WTC11 (cell line): Measurements from ENCODE around the gene PTPRN2. TPM values are rescaled to one million over a fixed set of nuclear protein-coding genes. Genes with fewer than 3 reads are reported as not detected.

Experiments used
- ATAC-seq: fragments of 200-7000 bp; cut with Tn5 transposase; 2 replicates; pipeline ENCODE4 v1.10.0; 2021; ENCODE audit warnings: mild to moderate bottlenecking, moderate library complexity
- CTCF ChIA-PET: fragments of 300-600 bp; sonication (Branson Sonifier 250); formaldehyde crosslinking; loops from one replicate; lab custom pipeline; 2021; ENCODE audit warnings: antibody characterized with exemption; lab: Charles Lee
- POLR2A ChIA-PET: fragments of 350-600 bp; sonication (Branson Sonifier 250); formaldehyde crosslinking; loops from one replicate; lab custom pipeline; 2021; ENCODE audit warnings: antibody characterized with exemption; lab: Charles Lee
- DNase-seq: peaks from one replicate; pipeline ENCODE4 v3.0.0; 2021; ENCODE audit warnings: low spot score
- H3K27ac Mint-ChIP-seq: 2 replicates; pipeline ENCODE4 v1.8.0; 2021; ENCODE audit warnings: mixed read lengths
- H3K27me3 Mint-ChIP-seq: 2 replicates; pipeline ENCODE4 v1.8.0; 2021; ENCODE audit warnings: low read depth, mild to moderate bottlenecking, moderate library complexity, mixed read lengths
- H3K36me3 Mint-ChIP-seq: 2 replicates; pipeline ENCODE4 v1.8.0; 2021; ENCODE audit warnings: mixed read lengths
- H3K4me1 Mint-ChIP-seq: 2 replicates; pipeline ENCODE4 v1.8.0; 2022; ENCODE audit warnings: mixed read lengths
- H3K4me3 Mint-ChIP-seq: 2 replicates; pipeline ENCODE4 v1.8.0; 2021; ENCODE audit warnings: mild to moderate bottlenecking, moderate library complexity, mixed read lengths
- H3K9me3 Mint-ChIP-seq: 2 replicates; pipeline ENCODE4 v1.8.0; 2021; ENCODE audit warnings: mixed read lengths
- ATF1 ChIP-seq: sonication (generic); formaldehyde crosslinking; IDR thresholded peaks from 2 replicates; pipeline ENCODE4 v1.8.1; 2023; ENCODE audit warnings: mild to moderate bottlenecking, moderate library complexity, missing genetic modification reagents
- CREB1 ChIP-seq: sonication (generic); formaldehyde crosslinking; IDR thresholded peaks from 2 replicates; pipeline ENCODE4 v1.8.0; 2023; ENCODE audit warnings: mild to moderate bottlenecking, missing genetic modification reagents
- FOXJ3 ChIP-seq: sonication (generic); formaldehyde crosslinking; IDR thresholded peaks from 2 replicates; pipeline ENCODE4 v1.9.0; 2021; ENCODE audit warnings: missing genetic modification reagents, mild to moderate bottlenecking, borderline replicate concordance
- IRF1 ChIP-seq: sonication (generic); formaldehyde crosslinking; IDR thresholded peaks from 2 replicates; pipeline ENCODE4 v1.8.0; 2023; ENCODE audit warnings: missing genetic modification reagents
- NFATC4 ChIP-seq: fragments of 250-450 bp; sonication (Bioruptor Pico); IDR thresholded peaks from 2 replicates; pipeline ENCODE4 v1.9.0; 2021; ENCODE audit warnings: mild to moderate bottlenecking
- NR1H2 ChIP-seq: sonication (generic); formaldehyde crosslinking; IDR thresholded peaks from 2 replicates; pipeline ENCODE4 v1.9.0; 2021; ENCODE audit warnings: mild to moderate bottlenecking, moderate library complexity, missing genetic modification reagents
- PRRX2 ChIP-seq: fragments of 250-450 bp; sonication (Bioruptor Pico); IDR thresholded peaks from 2 replicates; pipeline ENCODE4 v1.8.0; 2021; ENCODE audit warnings: mild to moderate bottlenecking
- TEAD1 ChIP-seq: sonication (generic); formaldehyde crosslinking; IDR thresholded peaks from 2 replicates; pipeline ENCODE4 v1.8.0; 2022; ENCODE audit warnings: mild to moderate bottlenecking, missing genetic modification reagents
- ZBTB43 ChIP-seq: sonication (generic); formaldehyde crosslinking; IDR thresholded peaks from 2 replicates; pipeline ENCODE4 v1.8.1; 2023; ENCODE audit warnings: mild to moderate bottlenecking, missing genetic modification reagents
- ZNF396 ChIP-seq: fragments of 250-450 bp; sonication (Bioruptor Pico); IDR thresholded peaks from 2 replicates; pipeline ENCODE4 v1.8.0; 2021; ENCODE audit warnings: mild to moderate bottlenecking, moderate library complexity, borderline replicate concordance
- ZNF416 ChIP-seq: fragments of 250-450 bp; sonication (Bioruptor Pico); IDR thresholded peaks from 2 replicates; pipeline ENCODE4 v1.9.0; 2021; ENCODE audit warnings: mild to moderate bottlenecking, inconsistent platforms
- ZNF425 ChIP-seq: fragments of 250-450 bp; sonication (Bioruptor Pico); conservative IDR thresholded peaks from 2 replicates; pipeline ENCODE4 v1.9.0; 2021; ENCODE audit warnings: mild to moderate bottlenecking
- ZNF671 ChIP-seq: fragments of 250-450 bp; sonication (Bioruptor Pico); IDR thresholded peaks from 2 replicates; pipeline ENCODE4 v1.8.0; 2021; ENCODE audit warnings: mild to moderate bottlenecking
- total RNA-seq: library from RNA; stranded (reverse); gene quantifications from 3 replicates; pipeline ENCODE4 v1.2.3, GENCODE V29; 2021
- TF ChIP-seq, protein P1 (sequence below): sonication (generic); formaldehyde crosslinking; IDR thresholded peaks from 2 replicates; pipeline ENCODE4 v1.8.0; 2022; ENCODE audit warnings: mild to moderate bottlenecking, missing genetic modification reagents
- TF ChIP-seq, protein P2 (sequence below): sonication (generic); formaldehyde crosslinking; conservative IDR thresholded peaks from 2 replicates; pipeline ENCODE4 v1.8.1; 2023; ENCODE audit warnings: mild to moderate bottlenecking, low read depth, missing genetic modification reagents, moderate library complexity
- TF ChIP-seq, protein P3 (sequence below): fragments of 200-600 bp; IDR thresholded peaks from 2 replicates; pipeline ENCODE4 v1.8.0; 2022; ENCODE audit warnings: antibody characterized with exemption
- TF ChIP-seq, protein P4 (sequence below): sonication (generic); formaldehyde crosslinking; IDR thresholded peaks from 2 replicates; pipeline ENCODE4 v1.8.1; 2022; ENCODE audit warnings: mild to moderate bottlenecking, missing genetic modification reagents, moderate library complexity, borderline replicate concordance
- TF ChIP-seq, protein P5 (sequence below): sonication (generic); formaldehyde crosslinking; IDR thresholded peaks from 2 replicates; pipeline ENCODE4 v1.8.1; 2023; ENCODE audit warnings: mild to moderate bottlenecking, missing genetic modification reagents

The PTPRN2 gene
- total RNA-seq, 1 experiment from 2014 or later: 4.7 TPM

DNA sequence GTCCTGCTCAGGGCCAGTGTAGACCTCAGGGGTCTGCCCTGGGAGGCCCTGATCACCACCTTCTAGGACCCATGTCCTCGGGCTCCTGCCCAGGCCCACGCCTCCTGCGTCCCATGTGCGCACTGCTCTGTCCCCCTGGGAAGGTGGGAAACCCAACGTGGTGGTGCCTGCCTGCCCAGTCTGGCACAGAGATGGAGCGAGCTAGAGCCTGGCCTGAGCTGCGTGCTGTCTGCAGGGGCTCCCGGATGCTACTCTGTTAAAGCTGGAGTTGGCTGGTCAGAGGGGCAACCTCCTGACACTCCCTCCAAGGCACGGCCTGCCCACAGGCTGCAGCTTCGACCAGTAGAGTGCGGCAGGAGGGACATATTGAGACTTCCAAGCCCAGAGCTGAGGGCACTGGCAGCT, 1079.1 kb downstream of the PTPRN2 start:
- no peak for ATAC-seq
- Mint-ChIP-seq H3K27ac (no peak overlapping the region), H3K9me3 (peaks cover 34% of the 10 kb centered on the region), H3K36me3 (peaks cover 15% of the 10 kb centered on the region), H3K4me3 (no peak overlapping the region), H3K27me3 (peaks cover 66% of the 10 kb centered on the region), H3K4me1 (peaks cover 3% of the 10 kb centered on the region; the same call in 1 of the 2 replicates)
- DNase-seq: no peak
- TF ChIP-seq, protein P1, sequence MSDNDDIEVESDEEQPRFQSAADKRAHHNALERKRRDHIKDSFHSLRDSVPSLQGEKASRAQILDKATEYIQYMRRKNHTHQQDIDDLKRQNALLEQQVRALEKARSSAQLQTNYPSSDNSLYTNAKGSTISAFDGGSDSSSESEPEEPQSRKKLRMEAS (CRISPR knock-in tag): no peak
- TF ChIP-seq, protein P2, sequence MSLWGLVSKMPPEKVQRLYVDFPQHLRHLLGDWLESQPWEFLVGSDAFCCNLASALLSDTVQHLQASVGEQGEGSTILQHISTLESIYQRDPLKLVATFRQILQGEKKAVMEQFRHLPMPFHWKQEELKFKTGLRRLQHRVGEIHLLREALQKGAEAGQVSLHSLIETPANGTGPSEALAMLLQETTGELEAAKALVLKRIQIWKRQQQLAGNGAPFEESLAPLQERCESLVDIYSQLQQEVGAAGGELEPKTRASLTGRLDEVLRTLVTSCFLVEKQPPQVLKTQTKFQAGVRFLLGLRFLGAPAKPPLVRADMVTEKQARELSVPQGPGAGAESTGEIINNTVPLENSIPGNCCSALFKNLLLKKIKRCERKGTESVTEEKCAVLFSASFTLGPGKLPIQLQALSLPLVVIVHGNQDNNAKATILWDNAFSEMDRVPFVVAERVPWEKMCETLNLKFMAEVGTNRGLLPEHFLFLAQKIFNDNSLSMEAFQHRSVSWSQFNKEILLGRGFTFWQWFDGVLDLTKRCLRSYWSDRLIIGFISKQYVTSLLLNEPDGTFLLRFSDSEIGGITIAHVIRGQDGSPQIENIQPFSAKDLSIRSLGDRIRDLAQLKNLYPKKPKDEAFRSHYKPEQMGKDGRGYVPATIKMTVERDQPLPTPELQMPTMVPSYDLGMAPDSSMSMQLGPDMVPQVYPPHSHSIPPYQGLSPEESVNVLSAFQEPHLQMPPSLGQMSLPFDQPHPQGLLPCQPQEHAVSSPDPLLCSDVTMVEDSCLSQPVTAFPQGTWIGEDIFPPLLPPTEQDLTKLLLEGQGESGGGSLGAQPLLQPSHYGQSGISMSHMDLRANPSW: no peak
- TF ChIP-seq PRRX2 (CRISPR knock-in tag): no peak
- no peak for TF ChIP-seq ATF1
- TF ChIP-seq, protein P3, sequence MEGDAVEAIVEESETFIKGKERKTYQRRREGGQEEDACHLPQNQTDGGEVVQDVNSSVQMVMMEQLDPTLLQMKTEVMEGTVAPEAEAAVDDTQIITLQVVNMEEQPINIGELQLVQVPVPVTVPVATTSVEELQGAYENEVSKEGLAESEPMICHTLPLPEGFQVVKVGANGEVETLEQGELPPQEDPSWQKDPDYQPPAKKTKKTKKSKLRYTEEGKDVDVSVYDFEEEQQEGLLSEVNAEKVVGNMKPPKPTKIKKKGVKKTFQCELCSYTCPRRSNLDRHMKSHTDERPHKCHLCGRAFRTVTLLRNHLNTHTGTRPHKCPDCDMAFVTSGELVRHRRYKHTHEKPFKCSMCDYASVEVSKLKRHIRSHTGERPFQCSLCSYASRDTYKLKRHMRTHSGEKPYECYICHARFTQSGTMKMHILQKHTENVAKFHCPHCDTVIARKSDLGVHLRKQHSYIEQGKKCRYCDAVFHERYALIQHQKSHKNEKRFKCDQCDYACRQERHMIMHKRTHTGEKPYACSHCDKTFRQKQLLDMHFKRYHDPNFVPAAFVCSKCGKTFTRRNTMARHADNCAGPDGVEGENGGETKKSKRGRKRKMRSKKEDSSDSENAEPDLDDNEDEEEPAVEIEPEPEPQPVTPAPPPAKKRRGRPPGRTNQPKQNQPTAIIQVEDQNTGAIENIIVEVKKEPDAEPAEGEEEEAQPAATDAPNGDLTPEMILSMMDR: no peak
- TF ChIP-seq TEAD1 (CRISPR knock-in tag): no peak
- no peak for TF ChIP-seq NFATC4 (CRISPR knock-in tag)
- no peak for TF ChIP-seq IRF1 (CRISPR knock-in tag)
- TF ChIP-seq FOXJ3 (CRISPR knock-in tag): no peak
- TF ChIP-seq ZBTB43 (CRISPR knock-in tag): no peak
- TF ChIP-seq, protein P4, sequence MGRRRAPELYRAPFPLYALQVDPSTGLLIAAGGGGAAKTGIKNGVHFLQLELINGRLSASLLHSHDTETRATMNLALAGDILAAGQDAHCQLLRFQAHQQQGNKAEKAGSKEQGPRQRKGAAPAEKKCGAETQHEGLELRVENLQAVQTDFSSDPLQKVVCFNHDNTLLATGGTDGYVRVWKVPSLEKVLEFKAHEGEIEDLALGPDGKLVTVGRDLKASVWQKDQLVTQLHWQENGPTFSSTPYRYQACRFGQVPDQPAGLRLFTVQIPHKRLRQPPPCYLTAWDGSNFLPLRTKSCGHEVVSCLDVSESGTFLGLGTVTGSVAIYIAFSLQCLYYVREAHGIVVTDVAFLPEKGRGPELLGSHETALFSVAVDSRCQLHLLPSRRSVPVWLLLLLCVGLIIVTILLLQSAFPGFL: no peak
- TF ChIP-seq ZNF416 (CRISPR knock-in tag): no peak
- TF ChIP-seq CREB1 (CRISPR knock-in tag): no peak
- TF ChIP-seq ZNF396 (CRISPR knock-in tag): no peak
- no peak for TF ChIP-seq ZNF671 (CRISPR knock-in tag)
- no peak for TF ChIP-seq NR1H2 (CRISPR knock-in tag)
- no peak for TF ChIP-seq ZNF425
- TF ChIP-seq, protein P5, sequence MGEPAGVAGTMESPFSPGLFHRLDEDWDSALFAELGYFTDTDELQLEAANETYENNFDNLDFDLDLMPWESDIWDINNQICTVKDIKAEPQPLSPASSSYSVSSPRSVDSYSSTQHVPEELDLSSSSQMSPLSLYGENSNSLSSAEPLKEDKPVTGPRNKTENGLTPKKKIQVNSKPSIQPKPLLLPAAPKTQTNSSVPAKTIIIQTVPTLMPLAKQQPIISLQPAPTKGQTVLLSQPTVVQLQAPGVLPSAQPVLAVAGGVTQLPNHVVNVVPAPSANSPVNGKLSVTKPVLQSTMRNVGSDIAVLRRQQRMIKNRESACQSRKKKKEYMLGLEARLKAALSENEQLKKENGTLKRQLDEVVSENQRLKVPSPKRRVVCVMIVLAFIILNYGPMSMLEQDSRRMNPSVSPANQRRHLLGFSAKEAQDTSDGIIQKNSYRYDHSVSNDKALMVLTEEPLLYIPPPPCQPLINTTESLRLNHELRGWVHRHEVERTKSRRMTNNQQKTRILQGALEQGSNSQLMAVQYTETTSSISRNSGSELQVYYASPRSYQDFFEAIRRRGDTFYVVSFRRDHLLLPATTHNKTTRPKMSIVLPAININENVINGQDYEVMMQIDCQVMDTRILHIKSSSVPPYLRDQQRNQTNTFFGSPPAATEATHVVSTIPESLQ: no peak
- CTCF ChIA-PET: interaction anchor here (1.0 kb wide), 1 partner anchor 34 kb away, joined by 3 read pairs; no protein-coding TSS in a partner anchor
- POLR2A ChIA-PET: no interaction called here
